ENCODE data around the gene PYHIN1. TPM values are rescaled to one million over a fixed set of nuclear protein-coding genes. Genes with fewer than 3 reads are reported as not detected.

PYHIN1 gene
- total RNA-seq, 4 donors from 2014 or later = 0.16 TPM; not detected in 3

DNA sequence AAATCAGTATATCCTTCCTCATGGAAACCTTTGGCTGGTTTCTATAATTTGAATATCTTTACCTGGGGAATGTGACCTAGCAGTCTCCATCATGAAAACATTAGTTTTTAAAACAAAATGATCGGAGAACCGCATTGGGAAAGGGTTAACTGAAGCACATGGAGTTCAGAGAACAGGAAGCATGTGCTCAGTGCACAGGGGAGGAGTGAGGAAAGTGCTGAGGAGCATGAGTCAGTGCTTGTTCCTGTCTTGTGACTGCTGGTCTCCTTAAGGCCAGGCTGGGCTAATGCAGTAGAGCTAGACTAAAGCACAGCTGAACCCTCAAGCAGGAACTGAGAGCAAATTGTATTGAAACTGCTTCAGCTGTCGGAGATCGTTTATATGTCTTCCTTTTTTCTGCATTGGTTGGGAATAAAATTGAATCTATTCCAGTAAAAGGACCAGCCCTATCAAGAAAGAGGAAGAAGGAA, 84.1 kb downstream of the PYHIN1 start:
- TF ChIP-seq, protein P1, sequence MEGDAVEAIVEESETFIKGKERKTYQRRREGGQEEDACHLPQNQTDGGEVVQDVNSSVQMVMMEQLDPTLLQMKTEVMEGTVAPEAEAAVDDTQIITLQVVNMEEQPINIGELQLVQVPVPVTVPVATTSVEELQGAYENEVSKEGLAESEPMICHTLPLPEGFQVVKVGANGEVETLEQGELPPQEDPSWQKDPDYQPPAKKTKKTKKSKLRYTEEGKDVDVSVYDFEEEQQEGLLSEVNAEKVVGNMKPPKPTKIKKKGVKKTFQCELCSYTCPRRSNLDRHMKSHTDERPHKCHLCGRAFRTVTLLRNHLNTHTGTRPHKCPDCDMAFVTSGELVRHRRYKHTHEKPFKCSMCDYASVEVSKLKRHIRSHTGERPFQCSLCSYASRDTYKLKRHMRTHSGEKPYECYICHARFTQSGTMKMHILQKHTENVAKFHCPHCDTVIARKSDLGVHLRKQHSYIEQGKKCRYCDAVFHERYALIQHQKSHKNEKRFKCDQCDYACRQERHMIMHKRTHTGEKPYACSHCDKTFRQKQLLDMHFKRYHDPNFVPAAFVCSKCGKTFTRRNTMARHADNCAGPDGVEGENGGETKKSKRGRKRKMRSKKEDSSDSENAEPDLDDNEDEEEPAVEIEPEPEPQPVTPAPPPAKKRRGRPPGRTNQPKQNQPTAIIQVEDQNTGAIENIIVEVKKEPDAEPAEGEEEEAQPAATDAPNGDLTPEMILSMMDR (IDR thresholded peaks at IDR 0.05 in 4 of 5, conservative IDR thresholded peaks at IDR 0.05 in 1 of 5) = no peak
- no peak for TF ChIP-seq POLR2A (IDR thresholded peaks at IDR 0.05)
- H3K4me1 ChIP-seq = no peaks in the 10 kb centered on the region
- H3K9me3 ChIP-seq = no peaks in the 10 kb centered on the region
- no peaks in the 10 kb centered on the region for H3K27me3 ChIP-seq
- intact Hi-C loops (cut with DNase I; ENCODE audit: low total_unique reads) = no loop called here
- H3K4me3 ChIP-seq = no peak overlapping the region
- ATAC-seq (peak; percentile 87 to 94), DNase-seq (peak; percentile 50 to 62)
- peak overlapping the region; percentile 2 to 65 (median 62) for H3K27ac ChIP-seq
- in situ Hi-C loops (cut with MboI; ENCODE audit: low sequenced_read_pairs in 4 of 4) = no loop called here
- H3K36me3 ChIP-seq = peaks cover 0 to 11% of the 10 kb centered on the region in 2 donors

DNA sequence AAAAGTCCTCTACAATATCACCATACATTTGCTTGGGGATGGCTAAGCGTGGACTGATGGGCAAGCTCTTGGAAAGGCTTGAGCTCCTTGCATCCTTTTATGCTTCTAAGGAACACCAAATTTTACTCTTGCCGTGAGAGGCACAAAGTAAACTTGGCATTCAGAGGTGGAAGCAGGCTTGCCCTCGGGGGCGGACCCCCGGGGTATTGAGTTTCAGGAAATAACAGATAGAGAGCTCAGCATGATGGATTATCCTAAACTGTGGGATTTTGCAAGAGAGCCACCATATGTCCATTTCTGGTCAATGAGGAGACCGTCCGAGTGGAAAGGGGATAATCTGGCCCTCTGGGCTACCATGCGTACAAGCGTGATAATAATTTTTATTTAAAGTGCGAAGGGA, 92.4 kb downstream of the PYHIN1 start:
- Histone ChIP-seq H3K36me3 (no peaks in the 10 kb centered on the region), H3K27ac (no peak overlapping the region), H3K9me3 (no peaks in the 10 kb centered on the region), H3K27me3 (no peaks in the 10 kb centered on the region), H3K4me1 (peaks cover 0 to 3% of the 10 kb centered on the region in 2 donors), H3K4me3 (no peak overlapping the region)
- DNase-seq = no peak
- TF ChIP-seq, protein P1 (IDR thresholded peaks at IDR 0.05 in 4 of 5, conservative IDR thresholded peaks at IDR 0.05 in 1 of 5) = no peak
- no peak for TF ChIP-seq POLR2A (IDR thresholded peaks at IDR 0.05)
- ATAC-seq = no peak
- in situ Hi-C loops (cut with MboI; ENCODE audit: low sequenced_read_pairs in 4 of 4) (no loop called here), intact Hi-C loops (cut with DNase I; ENCODE audit: low total_unique reads) (no loop called here)

DNA sequence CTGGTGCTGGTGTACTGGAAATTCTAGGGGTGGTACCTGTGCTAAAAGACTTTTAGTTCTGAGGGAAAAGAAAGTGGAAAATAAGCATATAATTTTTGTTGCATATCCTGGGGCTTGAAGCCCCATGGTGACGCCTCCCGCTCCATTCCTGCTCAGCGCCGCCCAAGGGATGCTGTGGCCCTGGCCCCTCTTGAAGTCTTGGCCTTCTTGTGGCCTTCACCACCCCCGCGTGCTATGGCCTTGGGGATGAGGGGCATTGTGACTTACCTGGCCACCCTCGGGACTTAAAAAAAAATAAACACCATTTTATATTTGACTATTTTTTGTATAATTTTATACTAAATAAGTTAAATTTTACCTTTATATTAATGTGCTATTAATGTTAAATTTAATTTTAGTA, 93.7 kb downstream of the PYHIN1 start:
- no peaks in the 10 kb centered on the region for H3K36me3 ChIP-seq
- no peak for ATAC-seq
- in situ Hi-C loops (cut with MboI; ENCODE audit: low sequenced_read_pairs in 4 of 4) = no loop called here

More for the DNA sequence above, 93.7 kb downstream of the PYHIN1 start:
- Histone ChIP-seq H3K27ac (no peak overlapping the region), H3K9me3 (no peaks in the 10 kb centered on the region), H3K27me3 (no peaks in the 10 kb centered on the region), H3K4me1 (peaks cover 0 to 3% of the 10 kb centered on the region in 2 donors), H3K4me3 (no peak overlapping the region)
- no peak for DNase-seq
- intact Hi-C loops (cut with DNase I; ENCODE audit: low total_unique reads) = no loop called here
- no peak for TF ChIP-seq POLR2A (IDR thresholded peaks at IDR 0.05)
- TF ChIP-seq, protein P1 (IDR thresholded peaks at IDR 0.05 in 4 of 5, conservative IDR thresholded peaks at IDR 0.05 in 1 of 5) = no peak

Other genes starting within 250 kb of the PYHIN1 start
- under 1 TPM in 2 of 4 donors, not detected in 2; 0.02 to 0.03 TPM for gene SPTA1, start 244.8 kb upstream of the PYHIN1 start, total RNA-seq
- not detected for gene OR6K2, start 230.9 kb upstream of the PYHIN1 start, total RNA-seq
- not detected for gene OR6K3, start 210.8 kb upstream of the PYHIN1 start, total RNA-seq
- not detected for gene OR6K6, start 176.8 kb upstream of the PYHIN1 start, total RNA-seq
- gene OR6N1, start 159.4 kb upstream of the PYHIN1 start, total RNA-seq = not detected
- not detected for gene OR6N2, start 150.3 kb upstream of the PYHIN1 start, total RNA-seq
- gene MNDA, start 100.2 kb upstream of the PYHIN1 start, total RNA-seq = 1 to 10 TPM; 1.0 to 2.7 (median 2.4) TPM
- 10 to 100 TPM; 13.5 to 18.5 (median 14.2) TPM for gene IFI16, start 78.4 kb downstream of the PYHIN1 start, total RNA-seq
- gene AIM2, start 145.2 kb downstream of the PYHIN1 start, total RNA-seq = not detected
- 1 to 10 TPM in 2 of 4 donors, under 1 TPM in 1, not detected in 1; 0.76 to 1.2 (median 1.0) TPM for gene CADM3, start 240.1 kb downstream of the PYHIN1 start, total RNA-seq

Measured in gastrocnemius medialis (tissue), 4 donors.